Loucy (cell line): ENCODE measurements around the gene SGPP2.

Source experiments
- H2AFZ ChIP-seq: fragments of 200-600 bp; sonication (generic); 2 replicates; pipeline ENCODE4 v1.6.0; 2016; ENCODE audit warnings: antibody characterized with exemption, mild to moderate bottlenecking, low read length, moderate library complexity
- H3F3A ChIP-seq: fragments of 200-600 bp; 2 replicates; pipeline ENCODE4 v1.6.0; 2016; ENCODE audit warnings: antibody characterized with exemption, low read depth, mild to moderate bottlenecking
- H3K27me3 ChIP-seq: fragments of 200-600 bp; sonication (generic); 2 replicates; pipeline ENCODE4 v1.6.1; 2014; ENCODE audit warnings: low read length, mild to moderate bottlenecking; ENCODE audit not compliant: insufficient read depth, poor library complexity, severe bottlenecking
- H3K36me3 ChIP-seq: fragments of 200-600 bp; sonication (generic); 2 replicates; pipeline ENCODE4 v1.6.1; 2016; ENCODE audit warnings: low read length; ENCODE audit not compliant: insufficient read depth
- H3K4me1 ChIP-seq: fragments of 200-600 bp; sonication (generic); 2 replicates; pipeline ENCODE4 v1.5.1; 2014; ENCODE audit warnings: low read length, mild to moderate bottlenecking; ENCODE audit not compliant: insufficient read depth, poor library complexity, severe bottlenecking
- H3K4me2 ChIP-seq: fragments of 200-600 bp; sonication (generic); 2 replicates; pipeline ENCODE4 v1.6.0; 2014; ENCODE audit warnings: antibody characterized with exemption, low read length, low read depth, mild to moderate bottlenecking; ENCODE audit not compliant: poor library complexity, severe bottlenecking
- H3K4me3 ChIP-seq: fragments of 200-600 bp; sonication (generic); 2 replicates; pipeline ENCODE4 v1.5.1; 2014; ENCODE audit warnings: low read length, mild to moderate bottlenecking, mixed read lengths; ENCODE audit not compliant: poor library complexity, severe bottlenecking
- H3K79me2 ChIP-seq: fragments of 200-600 bp; sonication (generic); 2 replicates; pipeline ENCODE4 v1.6.1; 2014; ENCODE audit warnings: low read length; ENCODE audit not compliant: insufficient read depth
- H3K9ac ChIP-seq: fragments of 200-600 bp; sonication (generic); 2 replicates; pipeline ENCODE4 v1.6.0; 2014; ENCODE audit warnings: mild to moderate bottlenecking, low read depth, low read length, moderate library complexity; ENCODE audit not compliant: poor library complexity, severe bottlenecking
- H3K9me2 ChIP-seq: fragments of 200-600 bp; sonication (generic); replicated peaks from 2 replicates; pipeline ENCODE4 v1.6.1; 2016; ENCODE audit warnings: low read depth, low read length, mixed read lengths
- H3K9me3 ChIP-seq: fragments of 200-600 bp; sonication (generic); 2 replicates; pipeline ENCODE4 v1.6.1; 2014; ENCODE audit warnings: mild to moderate bottlenecking, antibody characterized with exemption, low read length, low read depth; ENCODE audit not compliant: insufficient read depth
- H4K20me1 ChIP-seq: fragments of 200-600 bp; sonication (generic); 2 replicates; pipeline ENCODE4 v1.6.0; 2014; ENCODE audit warnings: antibody characterized with exemption, low read length, mild to moderate bottlenecking; ENCODE audit not compliant: insufficient read depth, poor library complexity, severe bottlenecking
- EZH2phosphoT487 ChIP-seq: fragments of 200-600 bp; IDR thresholded peaks from 2 replicates; pipeline ENCODE4 v1.6.1; 2018; ENCODE audit warnings: antibody characterized with exemption, mild to moderate bottlenecking, moderate library complexity, borderline replicate concordance
- TF ChIP-seq, protein P1 (sequence below): fragments of 200-600 bp; sonication (generic); conservative IDR thresholded peaks from 2 replicates; pipeline ENCODE4 v1.5.1; 2014; ENCODE audit warnings: mild to moderate bottlenecking, antibody characterized with exemption, low read length

The SGPP2 gene

DNA sequence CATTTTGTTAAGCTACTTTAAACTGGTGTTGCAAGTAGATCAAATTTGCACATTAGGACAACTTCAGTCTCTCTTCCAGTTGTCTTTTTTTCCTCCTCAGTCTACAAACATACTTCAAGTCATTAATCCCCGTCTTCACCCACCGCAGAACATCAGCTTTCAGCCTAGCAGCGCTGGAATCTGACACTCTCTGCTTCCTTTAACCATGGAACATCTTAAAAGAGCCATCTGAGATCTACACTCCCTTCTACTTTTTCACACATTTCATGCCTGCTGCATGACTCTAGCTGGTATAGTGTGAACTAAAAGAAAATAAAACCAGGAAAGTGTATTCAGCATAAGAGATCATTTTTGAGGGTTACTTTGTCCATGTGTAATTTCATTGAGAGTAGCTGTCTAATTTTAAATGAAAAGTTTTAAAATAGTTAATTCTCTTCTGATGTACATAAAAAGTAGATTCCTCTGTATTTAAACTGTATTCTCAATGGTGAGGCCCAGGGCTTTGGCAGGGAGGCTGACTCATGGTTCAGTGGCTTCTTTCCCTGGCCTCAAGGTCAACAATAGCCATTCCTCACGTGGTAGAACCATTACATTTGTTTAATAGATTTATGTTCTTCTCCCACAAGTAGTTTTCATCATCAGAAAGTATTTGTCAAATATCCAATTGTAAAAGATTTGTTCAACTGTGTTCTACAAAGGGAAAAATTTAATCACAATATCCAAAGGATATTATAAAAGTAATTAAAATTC, 16.5 kb downstream of the SGPP2 start:
- H3F3A ChIP-seq, result no peaks in the 10 kb centered on the region
- no peak overlapping the region for H3K4me2 ChIP-seq
- no peak overlapping the region for H3K9ac ChIP-seq
- H3K79me2 ChIP-seq, result no peaks in the 10 kb centered on the region
- H3K9me2 ChIP-seq, result no peaks in the 10 kb centered on the region
- TF ChIP-seq, protein P1, sequence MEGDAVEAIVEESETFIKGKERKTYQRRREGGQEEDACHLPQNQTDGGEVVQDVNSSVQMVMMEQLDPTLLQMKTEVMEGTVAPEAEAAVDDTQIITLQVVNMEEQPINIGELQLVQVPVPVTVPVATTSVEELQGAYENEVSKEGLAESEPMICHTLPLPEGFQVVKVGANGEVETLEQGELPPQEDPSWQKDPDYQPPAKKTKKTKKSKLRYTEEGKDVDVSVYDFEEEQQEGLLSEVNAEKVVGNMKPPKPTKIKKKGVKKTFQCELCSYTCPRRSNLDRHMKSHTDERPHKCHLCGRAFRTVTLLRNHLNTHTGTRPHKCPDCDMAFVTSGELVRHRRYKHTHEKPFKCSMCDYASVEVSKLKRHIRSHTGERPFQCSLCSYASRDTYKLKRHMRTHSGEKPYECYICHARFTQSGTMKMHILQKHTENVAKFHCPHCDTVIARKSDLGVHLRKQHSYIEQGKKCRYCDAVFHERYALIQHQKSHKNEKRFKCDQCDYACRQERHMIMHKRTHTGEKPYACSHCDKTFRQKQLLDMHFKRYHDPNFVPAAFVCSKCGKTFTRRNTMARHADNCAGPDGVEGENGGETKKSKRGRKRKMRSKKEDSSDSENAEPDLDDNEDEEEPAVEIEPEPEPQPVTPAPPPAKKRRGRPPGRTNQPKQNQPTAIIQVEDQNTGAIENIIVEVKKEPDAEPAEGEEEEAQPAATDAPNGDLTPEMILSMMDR, result no peak
- no peak for TF ChIP-seq EZH2phosphoT487
- H3K4me3 ChIP-seq, result no peak overlapping the region
- H3K9me3 ChIP-seq, result no peaks in the 10 kb centered on the region
- H3K27me3 ChIP-seq, result no peaks in the 10 kb centered on the region
- H3K4me1 ChIP-seq, result no peaks in the 10 kb centered on the region
- no peaks in the 10 kb centered on the region for H4K20me1 ChIP-seq
- no peak overlapping the region for H2AFZ ChIP-seq
- no peaks in the 10 kb centered on the region for H3K36me3 ChIP-seq

- Histone ChIP-seq H3K4me1 (no peaks in the 10 kb centered on the region), H3K4me2 (no peak overlapping the region), H3F3A (no peaks in the 10 kb centered on the region), H3K9me2 (no peaks in the 10 kb centered on the region), H3K79me2 (no peaks in the 10 kb centered on the region), H3K9ac (no peak overlapping the region), H3K27me3 (no peaks in the 10 kb centered on the region), H4K20me1 (no peaks in the 10 kb centered on the region), H3K36me3 (no peaks in the 10 kb centered on the region), H2AFZ (no peak overlapping the region), H3K4me3 (no peak overlapping the region), H3K9me3 (no peaks in the 10 kb centered on the region)
- TF ChIP-seq, protein P1, result no peak
- TF ChIP-seq EZH2phosphoT487, result no peak
These were observed 18.3 kb downstream of the SGPP2 start for GRCh38 chr2:222442665-222443064.

GRCh38 chr2:222445227-222445626, 20.9 kb downstream of the SGPP2 start:
- H3K4me3 ChIP-seq, result no peak overlapping the region
- H3K27me3 ChIP-seq, result no peaks in the 10 kb centered on the region
- H3K36me3 ChIP-seq, result no peaks in the 10 kb centered on the region
- H3K9me3 ChIP-seq, result no peaks in the 10 kb centered on the region
- H2AFZ ChIP-seq, result no peak overlapping the region
- H3K9ac ChIP-seq, result no peak overlapping the region
- no peaks in the 10 kb centered on the region for H3K9me2 ChIP-seq
- no peaks in the 10 kb centered on the region for H3K79me2 ChIP-seq
- no peak for TF ChIP-seq EZH2phosphoT487
- no peaks in the 10 kb centered on the region for H4K20me1 ChIP-seq
- no peaks in the 10 kb centered on the region for H3K4me1 ChIP-seq
- no peaks in the 10 kb centered on the region for H3F3A ChIP-seq
- H3K4me2 ChIP-seq, result no peak overlapping the region

- Histone ChIP-seq H3K4me2 (no peak overlapping the region), H4K20me1 (no peaks in the 10 kb centered on the region), H3K9me2 (no peaks in the 10 kb centered on the region), H3K36me3 (no peaks in the 10 kb centered on the region), H3K27me3 (no peaks in the 10 kb centered on the region), H3K79me2 (no peaks in the 10 kb centered on the region), H3K9ac (no peak overlapping the region), H3K9me3 (no peaks in the 10 kb centered on the region), H2AFZ (no peak overlapping the region), H3F3A (no peaks in the 10 kb centered on the region), H3K4me1 (no peaks in the 10 kb centered on the region), H3K4me3 (no peak overlapping the region)
- TF ChIP-seq, protein P1, result no peak
- TF ChIP-seq EZH2phosphoT487, result no peak
These were observed 22.8 kb downstream of the SGPP2 start for GRCh38 chr2:222447131-222447530.
